C4-2B (cell line): ENCODE measurements around the gene HOXB2.

ENCODE experiments used
- CTCF ChIP-seq: fragments of 450-650 bp; conservative IDR thresholded peaks from 2 replicates; pipeline ENCODE4 v1.5.1; 2017; ENCODE audit warnings: mild to moderate bottlenecking
- ZFX ChIP-seq: fragments of 450-650 bp; IDR thresholded peaks from 2 replicates; pipeline ENCODE4 v1.6.1; 2017

GRCh38 chr17:48513666-48514455 lies 31.0 kb downstream of the HOXB2 start:
- no peak for TF ChIP-seq CTCF
- TF ChIP-seq ZFX = no peak
